ENCODE results near the gene HM13.
"Not testable (repeated sequence)": the region's sequence is repeated elsewhere in the genome, so short reads cannot be mapped to it uniquely, and the experiment has no call there.

HM13 gene

GRCh38 chr20:31606804-31607639 is 92.8 kb downstream of the HM13 start:
- peak overlapping the region; percentile 97 to 98 for H3K27ac ChIP-seq (ENCODE audit: low read depth in 2 of 2, low read length in 2 of 2)
- H3K27me3 ChIP-seq (ENCODE audit: control insufficient read depth in 2 of 2, insufficient read depth in 2 of 2, low read length in 2 of 2): no peaks in the 10 kb centered on the region
- peaks cover 0 to 3% of the 10 kb centered on the region in 2 donors for H3K36me3 ChIP-seq (ENCODE audit: control insufficient read depth in 2 of 2, insufficient read depth in 2 of 2, low read length in 2 of 2)
- H3K4me1 ChIP-seq (ENCODE audit: control insufficient read depth in 2 of 2, insufficient read depth in 2 of 2, low read length in 2 of 2): peaks cover 44 to 64% of the 10 kb centered on the region in 2 donors
- H3K4me3 ChIP-seq (ENCODE audit: low read length in 2 of 2): peak overlapping the region; percentile 78 to 95
- no peaks in the 10 kb centered on the region for H3K9me3 ChIP-seq (ENCODE audit: control insufficient read depth in 2 of 2, low read length in 2 of 2)
- H3K9ac ChIP-seq (ENCODE audit: low read depth in 1 of 2, low read length in 2 of 2): peak overlapping the region; percentile 97 to 98

GRCh38 chr20:31607640-31608250 is 93.5 kb downstream of the HM13 start:
- Histone ChIP-seq H3K4me3 (ENCODE audit: low read length in 2 of 2) (peak overlapping the region; percentile 78 to 95), H3K27me3 (ENCODE audit: control insufficient read depth in 2 of 2, insufficient read depth in 2 of 2, low read length in 2 of 2) (no peaks in the 10 kb centered on the region), H3K27ac (ENCODE audit: low read depth in 2 of 2, low read length in 2 of 2) (peak overlapping the region; percentile 97 to 98), H3K36me3 (ENCODE audit: control insufficient read depth in 2 of 2, insufficient read depth in 2 of 2, low read length in 2 of 2) (peaks cover 0 to 3% of the 10 kb centered on the region in 2 donors), H3K9me3 (ENCODE audit: control insufficient read depth in 2 of 2, low read length in 2 of 2) (no peaks in the 10 kb centered on the region), H3K9ac (ENCODE audit: low read depth in 1 of 2, low read length in 2 of 2) (peak overlapping the region; percentile 97 to 98), H3K4me1 (ENCODE audit: control insufficient read depth in 2 of 2, insufficient read depth in 2 of 2, low read length in 2 of 2) (peaks cover 45 to 64% of the 10 kb centered on the region in 2 donors)

GRCh38 chr20:31608251-31608945 is 94.2 kb downstream of the HM13 start:
- peak overlapping the region; percentile 97 to 98 for H3K9ac ChIP-seq (ENCODE audit: low read depth in 1 of 2, low read length in 2 of 2)
- H3K4me1 ChIP-seq (ENCODE audit: control insufficient read depth in 2 of 2, insufficient read depth in 2 of 2, low read length in 2 of 2): peaks cover 43 to 60% of the 10 kb centered on the region in 2 donors

GRCh38 chr20:31612271-31612640 is 98.0 kb downstream of the HM13 start:
- peak overlapping the region in 1 of 2 donors; percentile 30 for H3K9ac ChIP-seq (ENCODE audit: low read depth in 1 of 2, low read length in 2 of 2)
- H3K4me1 ChIP-seq (ENCODE audit: control insufficient read depth in 2 of 2, insufficient read depth in 2 of 2, low read length in 2 of 2): peaks cover 25 to 41% of the 10 kb centered on the region in 2 donors
- not testable (repeated sequence) for H3K27me3 ChIP-seq (ENCODE audit: control insufficient read depth in 2 of 2, insufficient read depth in 2 of 2, low read length in 2 of 2); H3K9me3 ChIP-seq (ENCODE audit: control insufficient read depth in 2 of 2, low read length in 2 of 2); H3K4me3 ChIP-seq (ENCODE audit: low read length in 2 of 2); H3K36me3 ChIP-seq (ENCODE audit: control insufficient read depth in 2 of 2, insufficient read depth in 2 of 2, low read length in 2 of 2)
- peak overlapping the region; percentile 78 to 98 for H3K27ac ChIP-seq (ENCODE audit: low read depth in 2 of 2, low read length in 2 of 2)

More at GRCh38 chr20:31608251-31608945, 94.2 kb downstream of the HM13 start:
- peak overlapping the region; percentile 35 to 95 for H3K4me3 ChIP-seq (ENCODE audit: low read length in 2 of 2)
- peak overlapping the region; percentile 97 to 98 for H3K27ac ChIP-seq (ENCODE audit: low read depth in 2 of 2, low read length in 2 of 2)
- peaks cover 0 to 3% of the 10 kb centered on the region in 2 donors for H3K36me3 ChIP-seq (ENCODE audit: control insufficient read depth in 2 of 2, insufficient read depth in 2 of 2, low read length in 2 of 2)
- H3K27me3 ChIP-seq (ENCODE audit: control insufficient read depth in 2 of 2, insufficient read depth in 2 of 2, low read length in 2 of 2): no peaks in the 10 kb centered on the region
- no peaks in the 10 kb centered on the region for H3K9me3 ChIP-seq (ENCODE audit: control insufficient read depth in 2 of 2, low read length in 2 of 2)

DNA sequence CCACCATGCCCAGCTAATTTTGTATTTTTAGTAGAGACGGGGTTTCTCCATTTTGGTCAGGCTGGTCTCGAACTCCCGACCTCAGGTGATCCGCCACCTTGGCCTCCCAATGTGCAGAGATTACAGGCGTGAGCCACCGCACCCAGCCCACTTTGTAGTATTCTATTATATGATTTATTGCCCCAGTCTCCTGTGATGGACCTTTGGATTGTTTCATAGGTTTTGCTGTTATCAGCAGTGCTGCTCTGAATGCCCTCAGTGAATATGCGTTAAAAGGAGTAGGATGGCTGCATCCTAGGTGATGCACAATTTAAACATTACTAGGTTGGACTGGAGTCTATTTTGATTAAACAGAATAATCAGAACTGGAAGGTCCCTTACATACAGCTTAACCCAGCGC is 101.2 kb downstream of the HM13 start:
- H3K9ac ChIP-seq (ENCODE audit: low read depth in 1 of 2, low read length in 2 of 2): no peak overlapping the region
- H3K27me3 ChIP-seq (ENCODE audit: control insufficient read depth in 2 of 2, insufficient read depth in 2 of 2, low read length in 2 of 2): no peaks in the 10 kb centered on the region
- no peak overlapping the region for H3K27ac ChIP-seq (ENCODE audit: low read depth in 2 of 2, low read length in 2 of 2)
- H3K9me3 ChIP-seq (ENCODE audit: control insufficient read depth in 2 of 2, low read length in 2 of 2): no peaks in the 10 kb centered on the region
- peaks cover 9 to 19% of the 10 kb centered on the region in 2 donors for H3K4me1 ChIP-seq (ENCODE audit: control insufficient read depth in 2 of 2, insufficient read depth in 2 of 2, low read length in 2 of 2)
- no peak overlapping the region for H3K4me3 ChIP-seq (ENCODE audit: low read length in 2 of 2)
- H3K36me3 ChIP-seq (ENCODE audit: control insufficient read depth in 2 of 2, insufficient read depth in 2 of 2, low read length in 2 of 2): no peaks in the 10 kb centered on the region

- Histone ChIP-seq H3K9me3 (ENCODE audit: control insufficient read depth in 2 of 2, low read length in 2 of 2) (no peaks in the 10 kb centered on the region), H3K27ac (ENCODE audit: low read depth in 2 of 2, low read length in 2 of 2) (no peak overlapping the region), H3K27me3 (ENCODE audit: control insufficient read depth in 2 of 2, insufficient read depth in 2 of 2, low read length in 2 of 2) (no peaks in the 10 kb centered on the region), H3K4me3 (ENCODE audit: low read length in 2 of 2) (no peak overlapping the region), H3K36me3 (ENCODE audit: control insufficient read depth in 2 of 2, insufficient read depth in 2 of 2, low read length in 2 of 2) (no peaks in the 10 kb centered on the region), H3K9ac (ENCODE audit: low read depth in 1 of 2, low read length in 2 of 2) (no peak overlapping the region), H3K4me1 (ENCODE audit: control insufficient read depth in 2 of 2, insufficient read depth in 2 of 2, low read length in 2 of 2) (peaks cover 1 to 2% of the 10 kb centered on the region in 2 donors)
Measured at GRCh38 chr20:31617432-31618104, 103.3 kb downstream of the HM13 start.
